Panc1 (cell line): Measurements from ENCODE around the gene PCGF3. TPM values are rescaled to one million over a fixed set of nuclear protein-coding genes. Genes with fewer than 3 reads are reported as not detected.

Source experiments
- ATAC-seq: fragments of 200-7000 bp; cut with Tn5 transposase; 2 replicates; pipeline ENCODE4 v1.9.1; 2020; ENCODE audit warnings: mild to moderate bottlenecking, moderate library complexity
- BruUV-seq: library from RNA; stranded (reverse); fragments of 400-500 nt; replicated peaks from 2 replicates; lab custom pipeline; 2021; lab: Mats Ljungman, UMichigan
- CTCF ChIA-PET: fragments of 300-600 bp; sonication (Branson Sonifier 250); formaldehyde crosslinking; loops from one replicate; lab custom pipeline; 2022; ENCODE audit warnings: antibody characterized with exemption; lab: Charles Lee
- POLR2A ChIA-PET: fragments of 300-600 bp; sonication (Branson Sonifier 250); formaldehyde crosslinking; loops from one replicate; lab custom pipeline; 2022; ENCODE audit warnings: antibody characterized with exemption; lab: Charles Lee
- DNase-seq: peaks from one replicate; pipeline ENCODE4 v3.0.0-alpha.2; 2010; ENCODE audit warnings: low read depth, low spot score
- H3K27ac ChIP-seq: 2 replicates; pipeline ENCODE4 v1.5.1; 2011; ENCODE audit warnings: mild to moderate bottlenecking, low read length, inconsistent platforms
- H3K27me3 ChIP-seq: fragments of 200-500 bp; sonication (Bioruptor generic); 2 replicates; pipeline ENCODE4 v1.6.0; 2014; ENCODE audit warnings: low read length, inconsistent platforms; ENCODE audit not compliant: control insufficient read depth, insufficient read depth
- H3K36me3 ChIP-seq: fragments of 200-500 bp; sonication (Bioruptor generic); 2 replicates; pipeline ENCODE4 v1.5.1; 2014; ENCODE audit warnings: inconsistent platforms, mild to moderate bottlenecking, low read length, moderate library complexity; ENCODE audit not compliant: control insufficient read depth, insufficient read depth
- H3K4me1 ChIP-seq: 2 replicates; pipeline ENCODE4 v1.5.1; 2011; ENCODE audit warnings: inconsistent platforms, mild to moderate bottlenecking, low read length, moderate library complexity; ENCODE audit not compliant: control insufficient read depth, insufficient read depth
- H3K4me3 ChIP-seq, 2 experiments: 2 replicates each; pipeline ENCODE4 v1.5.1; 2011 to 2012; ENCODE audit warnings: low read depth in 2 of 2, low read length in 2 of 2, mild to moderate bottlenecking in 2 of 2, inconsistent platforms in 1 of 2, moderate library complexity in 1 of 2
- H3K9me3 ChIP-seq: fragments of 200-500 bp; sonication (Bioruptor generic); 2 replicates; pipeline ENCODE4 v1.5.1; 2014; ENCODE audit warnings: low read depth, mild to moderate bottlenecking, inconsistent platforms, low read length, moderate library complexity; ENCODE audit not compliant: control insufficient read depth, insufficient read depth
- CTCF ChIP-seq: fragments of 450-650 bp; IDR thresholded peaks from 2 replicates; pipeline ENCODE4 v1.5.1; 2017; ENCODE audit warnings: mild to moderate bottlenecking
- POLR2AphosphoS5 ChIP-seq: IDR thresholded peaks from 2 replicates; pipeline ENCODE4 v1.6.1; 2012; ENCODE audit warnings: mild to moderate bottlenecking, low read depth, low read length, moderate library complexity
- SIN3A ChIP-seq: IDR thresholded peaks from 2 replicates; pipeline ENCODE4 v1.6.1; 2012; ENCODE audit warnings: low read depth, mild to moderate bottlenecking, low read length, moderate library complexity, borderline replicate concordance; ENCODE audit not compliant: insufficient read depth
- TCF7L2 ChIP-seq: IDR thresholded peaks from 2 replicates; pipeline ENCODE4 v1.6.1; 2011; ENCODE audit warnings: mild to moderate bottlenecking, low read depth, low read length, inconsistent platforms
- in situ Hi-C: cut with HindIII; loops from 2 replicates; pipeline ENCODE4 v1.10.0; 2016; ENCODE audit warnings: low sequenced_read_pairs, low pct_unique_long_range_greater_than_20kb
- intact Hi-C: fragments of 100-400 bp; cut with micrococcal nuclease; formaldehyde crosslinking; loops from one replicate; pipeline ENCODE4 v1.10.0; 2022; ENCODE audit not compliant: unreplicated experiment
- total RNA-seq: library from RNA; stranded (reverse); gene quantifications from one replicate; pipeline ENCODE4 v1.2.1, GENCODE V29; 2021; ENCODE audit not compliant: unreplicated experiment
- TF ChIP-seq, protein P1 (sequence below), 2 experiments: IDR thresholded peaks; 2 replicates each; pipeline ENCODE4 v1.6.1; 2011 to 2012; ENCODE audit warnings: low read depth in 2 of 2, control low read depth in 1 of 2, low read length in 1 of 2, mild to moderate bottlenecking in 1 of 2, moderate library complexity in 1 of 2; ENCODE audit not compliant: insufficient read depth in 1 of 2

The PCGF3 gene
- total RNA-seq, 1 experiment from 2014 or later = 44.6 TPM

- H3K36me3 ChIP-seq = 0 out of 2 replicates have a peak, but pooled peaks cover 1% of the 10 kb centered on the region
- in situ Hi-C loops (no loop called here), intact Hi-C loops (no loop called here)
- no peak overlapping the region for H3K4me3 ChIP-seq
- no peak for TF ChIP-seq SIN3A
- TF ChIP-seq TCF7L2 = no peak
- TF ChIP-seq CTCF = no peak
- TF ChIP-seq, protein P1, sequence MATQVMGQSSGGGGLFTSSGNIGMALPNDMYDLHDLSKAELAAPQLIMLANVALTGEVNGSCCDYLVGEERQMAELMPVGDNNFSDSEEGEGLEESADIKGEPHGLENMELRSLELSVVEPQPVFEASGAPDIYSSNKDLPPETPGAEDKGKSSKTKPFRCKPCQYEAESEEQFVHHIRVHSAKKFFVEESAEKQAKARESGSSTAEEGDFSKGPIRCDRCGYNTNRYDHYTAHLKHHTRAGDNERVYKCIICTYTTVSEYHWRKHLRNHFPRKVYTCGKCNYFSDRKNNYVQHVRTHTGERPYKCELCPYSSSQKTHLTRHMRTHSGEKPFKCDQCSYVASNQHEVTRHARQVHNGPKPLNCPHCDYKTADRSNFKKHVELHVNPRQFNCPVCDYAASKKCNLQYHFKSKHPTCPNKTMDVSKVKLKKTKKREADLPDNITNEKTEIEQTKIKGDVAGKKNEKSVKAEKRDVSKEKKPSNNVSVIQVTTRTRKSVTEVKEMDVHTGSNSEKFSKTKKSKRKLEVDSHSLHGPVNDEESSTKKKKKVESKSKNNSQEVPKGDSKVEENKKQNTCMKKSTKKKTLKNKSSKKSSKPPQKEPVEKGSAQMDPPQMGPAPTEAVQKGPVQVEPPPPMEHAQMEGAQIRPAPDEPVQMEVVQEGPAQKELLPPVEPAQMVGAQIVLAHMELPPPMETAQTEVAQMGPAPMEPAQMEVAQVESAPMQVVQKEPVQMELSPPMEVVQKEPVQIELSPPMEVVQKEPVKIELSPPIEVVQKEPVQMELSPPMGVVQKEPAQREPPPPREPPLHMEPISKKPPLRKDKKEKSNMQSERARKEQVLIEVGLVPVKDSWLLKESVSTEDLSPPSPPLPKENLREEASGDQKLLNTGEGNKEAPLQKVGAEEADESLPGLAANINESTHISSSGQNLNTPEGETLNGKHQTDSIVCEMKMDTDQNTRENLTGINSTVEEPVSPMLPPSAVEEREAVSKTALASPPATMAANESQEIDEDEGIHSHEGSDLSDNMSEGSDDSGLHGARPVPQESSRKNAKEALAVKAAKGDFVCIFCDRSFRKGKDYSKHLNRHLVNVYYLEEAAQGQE (IDR thresholded peaks at IDR 0.05; ENCODE audit: insufficient read depth in 1 of 2, low read depth in 2 of 2, low read length in 1 of 2) = no peak
- no peak for TF ChIP-seq POLR2AphosphoS5
- no peak for DNase-seq
- H3K4me1 ChIP-seq = peaks cover 12% of the 10 kb centered on the region
- ChIA-PET POLR2A (no interaction called here), CTCF (no interaction called here)
- BruUV-seq = no TSS peak
- H3K27me3 ChIP-seq = no peaks in the 10 kb centered on the region
- no peak overlapping the region for H3K27ac ChIP-seq
- ATAC-seq = peak; percentile 15; the same call in 1 of the 2 replicates
- H3K9me3 ChIP-seq = no peaks in the 10 kb centered on the region
These were observed 36.6 kb downstream of the PCGF3 start for GRCh38 chr4:742096-742741.

- no TSS peak for BruUV-seq
- Histone ChIP-seq H3K9me3 (no peaks in the 10 kb centered on the region), H3K27me3 (no peaks in the 10 kb centered on the region), H3K4me1 (peaks cover 12% of the 10 kb centered on the region), H3K27ac (no peak overlapping the region), H3K36me3 (no peaks in the 10 kb centered on the region), H3K4me3 (no peak overlapping the region)
- DNase-seq (no peak), ATAC-seq (peak; percentile 93)
- intact Hi-C loops (no loop called here), in situ Hi-C loops (no loop called here)
- ChIA-PET CTCF (no interaction called here), POLR2A (no interaction called here)
- TF ChIP-seq CTCF (peak; percentile 94), TCF7L2 (no peak)
These were observed 37.2 kb downstream of the PCGF3 start for GRCh38 chr4:742742-743311.
